HCEC 1CT (cell line): ENCODE results near the gene BMF.
"Not testable (repeated sequence)": the region's sequence is repeated elsewhere in the genome, so short reads cannot be mapped to it uniquely, and the experiment has no call there.

Source experiments
- DNase-seq: peaks from one replicate; pipeline ENCODE4 v3.0.0-alpha.2; 2017

Gene BMF

DNA sequence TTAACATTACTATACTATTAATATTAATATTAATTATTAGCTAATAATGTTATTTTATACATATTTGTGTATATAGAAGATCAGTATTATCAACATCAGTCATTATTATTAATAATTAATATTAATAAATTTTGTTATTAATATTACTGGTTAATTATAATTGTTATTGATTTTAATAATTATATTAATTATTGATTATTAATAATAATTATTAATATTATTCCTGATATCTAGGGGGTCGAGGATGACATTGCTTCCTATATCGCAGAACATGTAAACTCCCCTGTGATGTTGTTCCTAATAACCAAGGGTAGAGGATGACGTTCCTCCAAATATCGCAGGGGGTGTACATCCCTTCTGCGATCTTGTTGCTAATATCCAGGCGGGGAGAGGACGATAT lies 17.3 kb upstream of the BMF start:
- DNase-seq: no peak

DNA sequence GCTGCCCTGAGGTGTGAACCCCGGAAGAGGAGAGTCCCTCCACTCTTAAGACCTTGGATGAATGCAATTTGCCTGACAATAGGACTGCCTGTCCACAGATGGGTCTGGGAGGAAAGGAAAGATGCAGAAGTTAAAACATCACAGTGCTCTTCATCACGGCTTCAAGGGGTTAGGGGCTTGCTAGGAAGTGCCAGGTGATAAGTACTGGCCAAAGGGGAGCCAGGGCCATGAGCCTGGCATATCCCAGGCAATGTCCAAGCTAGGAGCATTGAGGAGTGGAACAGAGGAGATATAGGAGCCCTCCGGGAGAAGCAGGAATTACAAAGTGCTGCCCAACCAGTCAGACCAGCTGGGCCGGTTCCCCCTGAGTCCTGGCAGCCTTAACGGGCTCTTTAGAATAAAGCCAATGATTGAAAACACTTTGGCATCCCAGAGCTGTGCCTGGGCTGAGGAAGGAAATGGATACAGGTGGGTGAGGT lies 16.2 kb upstream of the BMF start:
- DNase-seq: not testable (repeated sequence)

DNA sequence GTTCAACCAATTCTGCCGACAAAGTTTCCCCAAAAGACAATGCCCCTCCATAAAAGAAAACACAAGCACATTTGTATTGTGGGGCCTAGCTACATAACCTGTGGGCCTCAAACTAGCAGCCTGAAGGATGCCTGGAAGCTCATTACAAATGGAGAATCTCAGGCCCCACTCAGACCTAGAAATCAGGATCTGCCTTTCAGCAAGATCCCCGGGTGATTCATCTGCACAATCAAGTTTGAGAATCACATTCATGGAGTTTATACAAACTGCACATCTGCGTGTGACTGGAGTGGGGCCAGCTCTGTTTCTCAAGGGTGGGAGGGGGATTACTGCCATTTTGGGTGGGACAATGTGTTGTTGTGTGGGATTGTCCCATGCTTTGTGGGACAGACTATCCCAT lies 15.7 kb upstream of the BMF start:
- not testable (repeated sequence) for DNase-seq

DNA sequence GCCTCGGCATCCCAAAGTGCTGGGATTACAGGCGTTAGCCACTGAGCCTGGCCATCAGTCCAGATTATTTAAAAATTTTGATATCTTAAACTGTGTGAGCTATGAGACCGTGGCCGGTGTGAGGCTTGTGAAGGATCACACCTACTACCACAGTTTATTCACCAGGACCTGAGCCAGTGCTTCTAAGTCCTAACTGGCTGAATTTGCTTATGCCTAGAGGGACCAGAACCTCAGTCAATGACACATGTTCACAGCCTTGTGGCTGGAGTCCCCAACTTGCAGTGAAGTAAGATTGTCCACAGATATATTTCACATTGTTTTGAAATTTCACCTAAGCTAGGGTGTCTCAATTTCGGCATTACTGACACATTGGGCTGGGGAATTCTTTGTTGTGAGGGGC lies 15.2 kb upstream of the BMF start:
- not testable (repeated sequence) for DNase-seq

DNA sequence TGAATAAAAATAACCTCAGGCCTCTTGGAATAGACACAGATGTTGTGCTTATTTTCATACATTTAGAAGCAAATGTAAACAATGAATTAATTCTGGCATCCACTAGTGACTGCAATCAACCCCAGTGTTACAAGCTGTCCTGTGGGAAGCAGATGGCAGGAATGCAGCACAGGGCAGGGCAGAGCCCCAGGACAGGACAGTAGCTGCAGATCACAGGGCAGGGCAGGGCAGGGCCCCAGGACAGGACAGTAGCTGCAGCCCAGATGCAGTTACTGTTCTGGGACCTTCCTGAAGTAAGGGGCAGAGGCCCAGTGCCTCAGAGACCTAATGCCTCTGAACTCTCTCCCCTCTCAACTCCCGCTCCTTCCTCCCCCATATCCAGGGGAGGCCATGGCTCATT lies 14.3 kb upstream of the BMF start:
- DNase-seq: not testable (repeated sequence)

DNA sequence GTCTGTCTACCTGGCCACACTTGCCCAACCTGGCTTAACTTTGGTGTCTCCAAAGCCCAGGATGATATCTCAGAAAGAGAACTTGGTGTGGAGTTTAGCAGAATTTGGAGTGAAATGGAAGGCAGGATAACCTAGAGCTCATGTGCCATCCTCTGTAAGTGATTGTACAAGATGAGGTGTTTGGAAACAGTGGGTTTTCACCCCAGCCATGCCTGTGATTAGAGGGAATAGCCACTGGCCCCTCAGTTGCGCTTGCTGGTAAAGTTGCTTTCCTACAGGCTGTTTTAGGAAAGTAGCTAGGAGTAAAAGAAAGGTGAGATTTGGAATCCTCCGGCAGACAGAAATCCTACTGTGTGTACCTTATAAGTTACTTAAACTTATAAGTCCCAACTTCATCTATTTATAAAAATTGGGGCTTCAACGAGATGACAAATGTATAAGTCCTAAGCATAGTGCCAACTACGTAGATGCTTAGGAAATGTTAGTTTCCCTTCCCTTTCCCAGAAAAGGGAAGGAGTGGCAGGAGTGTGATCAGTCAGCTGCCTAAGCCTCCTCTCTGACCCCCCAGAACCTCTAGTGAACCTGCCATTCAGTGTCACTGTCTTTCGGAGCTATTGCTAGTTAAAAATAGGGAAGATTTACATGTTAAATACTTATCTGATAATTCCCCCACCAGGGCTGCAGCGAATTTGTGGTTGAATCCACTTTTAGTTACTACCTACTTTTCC lies 13.4 kb upstream of the BMF start:
- no peak for DNase-seq

DNA sequence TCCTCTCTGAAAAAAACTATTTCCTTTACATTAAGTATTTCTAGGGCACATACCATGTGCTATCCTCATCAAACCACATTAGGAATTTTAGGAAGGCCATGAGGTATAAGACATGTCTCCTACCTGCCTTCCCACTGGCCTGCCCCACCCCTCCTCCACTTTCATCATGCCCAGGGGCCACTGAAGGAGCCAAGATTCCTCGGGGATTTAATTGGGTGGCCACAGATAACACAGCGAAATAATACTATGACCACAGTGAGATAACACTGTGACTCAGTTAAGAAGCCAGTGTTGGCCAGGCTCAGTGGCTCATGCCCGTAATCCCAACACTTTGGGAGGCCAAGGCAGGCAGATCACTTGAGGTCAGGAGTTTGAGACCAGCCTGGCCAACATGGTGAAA lies 9.8 kb upstream of the BMF start:
- no peak for DNase-seq

DNA sequence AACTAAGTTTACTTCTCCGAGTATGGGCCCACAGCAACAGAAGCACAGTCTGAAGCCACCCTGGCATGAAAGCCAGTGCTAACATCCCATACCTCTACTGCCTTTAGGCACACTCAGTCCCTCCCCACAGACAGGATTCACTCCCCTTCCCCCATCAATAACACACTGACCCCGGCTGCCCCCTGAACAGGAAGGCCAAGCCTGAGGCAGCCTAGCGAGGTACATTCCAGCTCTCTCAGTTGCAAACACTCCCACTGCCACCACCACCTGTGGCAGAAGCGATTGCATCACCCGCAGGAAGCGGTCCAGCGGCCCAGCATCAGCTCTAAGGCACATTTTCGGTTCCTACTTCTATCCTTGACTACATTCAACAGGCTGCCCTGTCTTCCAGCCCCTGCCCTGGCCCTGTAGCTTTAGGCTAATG lies 7.0 kb upstream of the BMF start:
- DNase-seq: no peak

DNA sequence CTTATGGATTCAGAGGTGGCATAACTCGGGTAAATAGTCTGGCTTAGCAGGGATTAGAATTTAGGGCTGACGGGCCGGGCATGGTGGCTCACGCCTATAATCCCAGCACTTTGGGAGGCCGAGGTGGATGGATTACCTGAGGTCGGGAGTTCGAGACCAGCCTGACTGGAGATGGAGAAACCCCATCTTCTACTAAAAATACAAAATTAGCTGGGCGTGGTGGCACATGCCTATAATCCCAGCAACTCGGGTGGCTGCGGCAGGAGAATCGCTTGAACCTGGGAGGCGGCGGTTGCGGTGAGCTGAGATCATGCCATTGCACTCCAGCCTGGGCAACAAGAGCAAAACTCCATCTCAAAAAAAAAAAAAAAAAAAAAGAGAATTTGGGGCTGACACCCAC lies 6.4 kb upstream of the BMF start:
- DNase-seq: not testable (repeated sequence)

DNA sequence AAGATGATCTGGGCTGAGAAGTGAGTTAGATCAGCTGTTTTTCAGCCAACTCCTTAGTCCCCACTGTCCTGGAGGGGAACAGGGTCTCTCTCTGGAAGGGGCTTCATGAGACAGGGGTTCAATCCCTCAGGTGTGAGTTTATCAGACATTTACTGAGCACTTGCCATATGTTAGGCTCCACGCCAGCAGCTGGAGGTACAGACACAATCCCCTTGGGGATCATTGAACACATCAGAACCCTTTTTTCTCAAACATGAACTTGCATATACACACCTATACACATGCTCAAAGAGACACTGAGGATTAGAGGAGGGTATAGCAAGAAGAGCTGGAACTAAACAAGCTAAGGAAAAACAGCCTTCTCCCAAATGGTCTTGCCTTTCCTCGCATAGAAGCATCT lies 5.5 kb upstream of the BMF start:
- no peak for DNase-seq

DNA sequence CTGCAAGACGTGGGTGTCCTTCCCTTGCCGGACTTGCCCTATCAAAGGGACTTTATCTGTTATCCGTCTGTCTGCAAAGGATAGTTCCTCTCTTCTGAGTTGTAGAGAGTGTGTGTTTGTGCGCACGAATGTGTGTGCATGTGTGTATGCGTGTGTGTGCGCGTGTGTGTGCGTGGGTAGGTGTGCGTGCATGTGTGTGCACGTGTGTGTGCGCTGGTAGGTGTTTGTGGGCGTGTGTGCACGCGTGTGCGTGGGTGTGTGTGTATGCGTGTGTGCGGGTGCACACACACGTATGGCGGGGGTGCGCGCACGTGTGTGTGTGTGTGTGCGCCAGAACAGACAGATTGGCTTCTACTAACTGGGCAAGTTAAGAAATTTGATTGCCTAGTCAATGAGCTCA lies 4.1 kb upstream of the BMF start:
- no peak for DNase-seq

DNA sequence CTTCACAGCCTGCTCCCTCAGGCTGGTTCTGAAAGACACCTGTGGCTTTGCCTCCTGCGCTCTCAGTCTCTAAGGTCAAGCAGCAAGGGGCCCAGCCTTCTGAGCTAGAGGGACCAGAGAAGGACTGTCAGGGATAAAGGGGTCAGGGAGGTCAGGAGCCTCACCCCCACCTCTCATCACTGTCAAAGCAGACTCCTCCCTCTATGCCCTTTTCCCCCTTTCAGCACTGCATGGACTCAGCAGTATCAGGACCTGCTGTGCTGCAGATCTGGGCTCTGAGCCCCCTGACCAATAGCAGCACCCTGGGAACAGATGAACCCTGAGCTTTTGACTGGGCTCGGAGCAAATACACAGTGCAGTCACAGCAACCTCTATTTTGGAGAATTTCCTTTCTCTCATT lies 3.2 kb upstream of the BMF start:
- no peak for DNase-seq

DNA sequence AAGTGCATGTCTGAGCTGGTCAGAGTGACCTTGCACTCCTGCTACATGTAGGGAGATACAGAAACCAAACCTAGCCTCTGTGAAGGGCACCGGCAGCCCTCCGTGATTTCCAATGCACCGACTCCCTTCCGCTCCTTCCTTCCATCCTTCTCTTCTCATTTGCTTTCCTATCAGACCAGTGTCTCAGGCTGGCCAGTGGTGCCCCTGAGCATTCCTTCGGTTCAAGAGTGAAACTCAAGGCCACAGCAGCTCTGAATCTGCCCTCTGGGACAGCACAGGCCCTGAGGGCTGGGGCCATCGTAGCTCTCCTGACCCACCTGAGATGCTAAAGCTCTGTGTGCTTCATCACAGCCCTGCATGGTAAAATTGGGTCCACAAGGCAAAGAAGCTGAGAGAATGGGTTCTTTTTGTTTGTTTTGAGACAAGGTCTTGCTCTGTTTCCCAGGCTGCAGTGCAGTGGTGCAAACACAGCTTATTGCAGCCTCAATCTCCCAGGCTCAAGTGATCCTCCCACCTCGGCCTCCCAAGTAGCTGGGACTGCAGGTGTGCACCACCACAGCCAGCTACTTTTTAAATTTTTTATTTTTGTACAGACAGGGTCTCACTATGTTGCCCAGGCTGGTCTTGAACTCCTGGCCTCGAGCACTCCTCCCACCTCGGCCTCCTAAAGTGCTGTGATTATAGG lies 2.3 kb upstream of the BMF start:
- DNase-seq: no peak

DNA sequence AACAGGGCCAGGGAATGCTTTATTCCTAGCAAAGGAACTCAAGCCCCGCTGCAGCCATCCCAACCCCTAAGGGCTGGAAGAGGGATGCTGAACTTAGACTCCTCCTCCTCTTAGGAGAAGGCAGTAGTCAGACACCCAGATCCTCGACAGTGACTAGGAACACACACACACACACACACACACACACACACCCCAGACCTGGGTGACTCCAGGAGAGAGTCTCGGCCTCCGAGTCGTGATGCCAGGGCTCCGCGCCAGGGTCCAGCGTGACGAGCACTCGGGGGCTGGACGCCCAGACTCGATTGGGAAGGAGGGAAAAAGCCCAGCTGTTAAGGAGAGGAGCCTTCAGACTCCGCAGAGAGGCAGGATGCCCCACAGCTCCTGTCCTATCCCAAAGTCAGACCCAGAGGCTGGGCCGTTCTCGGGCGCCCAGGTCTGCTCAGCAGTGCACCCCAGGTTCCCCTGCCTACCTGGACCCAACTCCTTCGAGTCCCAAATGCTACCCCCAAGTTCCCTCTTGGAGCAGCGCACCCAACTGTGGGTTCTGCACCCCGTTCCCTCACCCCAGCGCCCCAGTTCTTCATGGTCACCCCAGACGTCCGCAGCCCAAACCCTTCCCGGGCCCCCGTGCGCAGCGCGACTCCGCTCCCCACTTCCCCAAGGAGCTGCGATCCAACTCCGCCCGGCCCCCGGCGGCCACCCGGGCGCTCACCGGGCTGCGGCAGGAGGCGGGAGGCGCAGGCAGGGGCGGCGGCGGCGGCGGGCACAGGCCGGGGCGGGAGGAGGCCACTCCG lies 421 bp downstream of the BMF start:
- peak; percentile 41 for DNase-seq

DNA sequence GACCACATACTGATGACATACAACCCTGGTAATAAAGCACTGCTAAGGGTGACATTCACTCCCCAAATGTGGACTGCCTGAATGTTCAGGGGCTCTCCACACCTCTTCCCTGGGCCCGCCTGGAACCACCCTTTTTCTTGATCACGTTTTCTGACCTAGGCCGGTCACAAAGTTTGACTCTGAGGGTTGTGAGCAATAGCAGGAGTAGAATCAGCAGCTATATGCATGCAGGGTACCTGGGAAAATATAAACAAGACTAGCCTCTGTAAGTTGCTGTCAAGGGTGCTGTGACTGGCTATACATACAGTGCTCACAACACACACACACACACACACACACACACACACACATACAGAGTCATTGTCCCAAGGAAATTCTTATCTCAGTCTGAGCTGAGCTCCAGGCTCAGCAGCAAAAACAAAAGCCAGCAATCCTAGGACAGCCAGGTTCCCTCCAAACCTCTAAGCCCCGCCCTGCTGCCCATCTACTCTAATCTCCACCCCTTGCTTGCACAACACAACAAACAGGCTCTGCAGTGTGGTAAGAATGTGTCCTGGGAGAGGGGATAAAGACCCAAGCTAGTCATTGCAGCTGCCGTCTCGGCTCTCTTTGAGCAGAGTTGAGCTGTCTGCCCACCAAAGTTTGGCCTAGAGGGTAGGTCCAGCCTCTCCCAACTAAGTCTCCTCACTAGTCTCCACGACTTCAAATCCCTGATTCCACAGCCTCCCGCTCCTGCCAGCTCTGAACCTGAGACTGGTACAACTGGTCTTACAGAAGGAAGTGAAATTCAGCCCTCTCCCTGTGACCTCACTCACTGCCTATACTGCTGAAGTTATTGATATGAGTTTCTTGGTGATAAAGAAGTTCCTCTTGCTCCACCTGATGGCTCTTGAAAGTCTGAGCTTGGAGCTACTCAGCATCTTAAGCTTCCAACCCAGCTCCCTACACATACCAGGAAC lies 2.2 kb downstream of the BMF start:
- no peak for DNase-seq

DNA sequence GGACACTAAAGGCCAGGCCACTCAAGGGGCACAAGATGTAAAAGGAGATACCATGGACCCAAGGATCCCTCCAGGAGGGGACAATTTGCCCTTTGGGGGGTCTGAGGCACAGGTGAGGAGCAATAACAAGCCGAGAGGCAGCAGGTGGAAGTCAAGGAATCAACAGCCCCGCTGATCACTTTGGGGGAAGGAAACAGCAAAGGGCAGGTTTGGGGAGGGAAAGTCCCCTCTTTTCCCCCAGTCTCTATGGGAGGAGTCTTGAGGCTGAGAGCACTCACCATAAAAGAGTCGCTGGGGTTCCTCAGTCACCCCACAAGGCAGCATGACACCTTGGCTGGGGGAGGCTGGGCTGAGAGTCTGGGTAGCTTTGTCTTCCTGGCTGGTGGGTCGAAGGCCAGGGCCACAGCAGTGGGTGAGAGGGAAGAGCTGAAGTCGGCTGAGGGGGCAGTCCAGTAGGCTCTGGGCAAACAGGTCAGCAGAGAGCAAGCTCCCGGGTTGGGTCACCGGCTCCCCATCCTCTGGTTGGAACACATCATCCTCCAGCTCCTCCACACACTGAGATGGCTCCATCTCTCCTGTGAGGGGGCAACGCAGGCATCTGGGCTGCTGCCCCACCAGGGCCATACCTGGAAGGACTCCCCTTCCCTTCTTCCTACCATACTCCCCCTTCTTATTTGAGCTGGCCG lies 3.0 kb downstream of the BMF start:
- no peak for DNase-seq

DNA sequence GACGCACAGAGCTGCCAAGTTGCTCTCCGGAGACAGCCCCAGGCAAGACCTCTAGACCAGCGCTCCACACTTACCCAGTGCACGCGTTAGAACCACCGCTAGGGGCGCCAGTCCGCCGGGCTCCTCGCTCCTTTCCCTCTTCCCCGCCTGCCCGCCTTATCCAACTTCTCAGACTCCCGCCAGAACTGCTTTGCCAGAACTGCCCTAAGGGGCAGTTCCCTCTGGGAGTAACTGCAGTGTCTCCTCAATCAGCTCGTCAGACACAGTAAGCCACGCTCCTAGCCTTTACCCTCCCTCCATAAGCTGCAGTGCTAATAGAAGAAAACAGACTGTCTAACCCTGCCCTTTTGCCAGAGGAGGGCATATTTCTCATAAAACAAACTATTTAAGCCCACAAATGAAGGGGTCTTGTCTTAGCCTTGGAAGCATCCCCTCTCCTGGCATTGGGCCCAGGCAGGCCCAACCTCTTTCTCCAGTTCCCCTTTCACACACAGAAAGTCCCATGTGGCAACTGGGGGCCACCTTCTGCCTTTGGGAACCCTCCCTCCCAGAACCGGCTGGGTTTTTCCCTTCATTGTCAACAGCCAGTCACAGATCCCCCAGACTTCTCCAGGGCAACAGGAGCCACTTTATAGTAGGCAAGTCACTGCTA lies 3.7 kb downstream of the BMF start:
- peak; percentile 82 for DNase-seq

DNA sequence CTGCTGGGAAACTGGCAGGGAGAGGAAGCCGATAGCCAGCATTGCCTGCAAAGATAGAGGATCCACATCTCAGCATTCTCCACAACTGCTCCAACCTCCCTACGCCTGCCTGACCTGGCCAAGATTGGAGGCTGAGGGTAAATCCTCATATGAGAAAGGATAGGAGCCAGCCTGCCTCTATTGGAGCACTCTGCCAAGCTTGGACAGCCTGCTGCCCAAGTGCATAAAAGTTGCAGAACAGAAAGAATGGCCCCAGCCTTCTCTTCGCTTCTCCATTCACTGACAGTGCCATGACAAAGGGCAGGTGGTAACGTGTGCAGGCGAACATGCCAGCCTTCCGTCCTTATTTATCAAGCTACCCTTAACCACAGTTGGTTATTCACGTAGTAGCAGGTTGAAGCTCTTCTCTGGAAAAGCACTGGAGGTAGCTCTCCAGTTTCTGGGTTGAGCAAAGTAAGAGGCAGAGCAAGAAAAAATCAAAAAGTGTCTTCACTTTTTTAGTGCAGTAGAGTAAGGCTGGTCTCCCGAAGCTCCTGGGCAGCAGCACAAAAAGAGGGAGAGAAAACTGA lies 4.3 kb downstream of the BMF start:
- DNase-seq: no peak

DNA sequence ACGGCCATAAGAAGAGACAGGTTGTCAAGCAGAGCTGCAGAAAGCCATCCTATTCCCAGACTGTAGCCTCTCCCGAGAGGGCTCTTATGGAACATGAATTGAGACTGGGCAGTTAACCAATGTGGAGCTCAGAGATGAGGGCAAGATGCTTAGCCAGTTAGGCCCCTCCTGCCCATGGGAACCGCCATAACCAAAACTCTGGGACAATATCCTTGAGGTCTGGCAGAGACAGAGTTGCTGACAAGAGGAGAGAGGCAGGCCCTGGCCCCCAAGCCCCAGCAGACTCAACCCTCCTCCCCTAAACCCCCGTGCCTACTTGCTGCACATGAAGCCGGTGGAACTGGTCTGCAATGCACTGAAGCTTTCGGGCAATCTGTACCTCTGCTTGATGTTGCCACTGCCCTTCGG lies 4.8 kb downstream of the BMF start:
- DNase-seq: no peak

DNA sequence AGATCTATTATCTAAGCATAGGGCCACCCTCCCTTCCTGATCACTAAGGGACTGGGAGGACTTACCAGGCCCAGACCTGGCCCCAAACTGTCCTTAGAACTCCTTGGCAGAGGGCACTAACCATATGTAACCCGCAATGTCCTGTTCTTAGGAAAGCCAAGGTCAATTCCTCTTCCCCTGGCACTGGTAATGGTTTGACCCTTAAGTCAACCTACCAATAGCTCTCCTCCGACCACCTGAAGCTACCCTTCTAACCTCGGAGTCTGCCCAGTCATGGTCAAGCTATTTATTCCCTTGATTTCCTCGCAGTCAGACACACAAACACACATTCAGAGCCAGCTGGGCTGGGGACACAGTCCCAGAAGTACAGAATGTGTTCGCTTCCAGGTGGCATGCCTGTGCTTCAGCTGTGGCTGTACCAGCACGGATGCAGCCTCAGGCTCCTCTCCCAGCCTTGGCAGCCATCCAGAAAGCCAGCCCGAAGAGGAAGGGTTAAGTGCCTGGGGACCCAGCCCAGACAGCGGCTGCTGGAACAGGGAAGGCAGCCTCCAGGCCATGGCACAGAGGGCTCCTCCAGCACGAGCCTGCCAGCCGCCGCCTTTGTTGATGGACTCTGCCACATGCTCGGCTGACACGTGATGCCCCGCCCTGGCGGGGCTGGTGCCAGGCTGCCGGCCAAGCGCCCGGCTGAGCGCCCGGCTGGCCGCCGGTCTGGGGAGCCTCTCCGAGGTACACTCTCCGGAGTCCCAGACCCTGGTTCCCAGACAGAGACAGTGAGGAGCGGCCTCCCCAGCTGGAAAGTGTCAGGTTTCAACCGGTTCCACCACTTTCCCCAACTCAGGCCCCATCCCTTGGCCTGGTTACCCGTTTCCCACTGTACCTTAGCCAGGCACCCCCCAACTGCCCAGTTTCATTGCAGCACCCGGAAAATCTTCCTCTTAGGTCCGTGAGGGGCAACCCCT lies 5.5 kb downstream of the BMF start:
- peak; percentile 84 for DNase-seq
